Lower leg skin (tissue), 3 donors: Measurements from ENCODE around the gene FZD1.

Source experiments
- POLR2A ChIP-seq, 2 donors: fragments of 450-650 bp; IDR thresholded peaks; one replicate each; pipeline ENCODE4 v1.6.1; 2016 to 2017; ENCODE audit warnings: antibody characterized with exemption in 2 of 2, mild to moderate bottlenecking in 1 of 2, moderate library complexity in 1 of 2
- TF ChIP-seq, protein P1 (sequence below), 3 donors: fragments of 450-650 bp; IDR thresholded peaks; one replicate each; pipeline ENCODE4 v1.5.1; 2016; ENCODE audit warnings: antibody characterized with exemption in 3 of 3, mild to moderate bottlenecking in 3 of 3, moderate library complexity in 2 of 3

DNA sequence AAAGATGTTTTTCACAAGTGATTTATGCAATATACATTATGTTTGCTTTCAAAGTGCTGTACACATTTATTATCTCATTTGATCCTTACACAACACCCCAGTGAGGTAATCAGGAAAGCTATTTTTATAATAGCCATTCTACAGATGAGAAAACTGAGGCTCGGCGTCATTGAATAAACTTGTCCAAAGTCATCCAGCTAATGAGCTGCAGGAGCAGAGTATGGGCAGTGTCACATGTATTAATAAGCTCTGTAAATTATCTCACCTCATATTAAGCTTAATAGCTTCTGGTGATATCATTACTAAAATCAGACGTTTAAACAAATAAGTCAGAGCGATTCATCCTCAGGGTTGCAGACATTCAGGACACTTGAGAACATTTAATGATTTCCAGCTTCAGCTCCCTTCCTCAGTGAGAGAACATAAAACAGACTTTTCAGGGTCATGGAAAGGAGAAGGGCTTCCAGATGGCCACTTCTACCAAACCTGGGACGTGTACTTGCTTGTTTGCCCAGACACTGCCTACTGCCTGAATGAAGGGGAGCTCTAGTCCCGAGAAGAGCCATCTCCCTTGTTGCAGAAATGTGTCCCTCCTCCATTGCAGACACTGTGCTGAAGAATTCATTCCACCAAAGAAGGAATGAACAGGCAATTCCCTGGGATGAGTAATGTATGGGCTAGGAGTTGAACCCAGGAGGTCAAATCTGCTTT, 20.5 kb upstream of the FZD1 start:
- TF ChIP-seq, protein P1, sequence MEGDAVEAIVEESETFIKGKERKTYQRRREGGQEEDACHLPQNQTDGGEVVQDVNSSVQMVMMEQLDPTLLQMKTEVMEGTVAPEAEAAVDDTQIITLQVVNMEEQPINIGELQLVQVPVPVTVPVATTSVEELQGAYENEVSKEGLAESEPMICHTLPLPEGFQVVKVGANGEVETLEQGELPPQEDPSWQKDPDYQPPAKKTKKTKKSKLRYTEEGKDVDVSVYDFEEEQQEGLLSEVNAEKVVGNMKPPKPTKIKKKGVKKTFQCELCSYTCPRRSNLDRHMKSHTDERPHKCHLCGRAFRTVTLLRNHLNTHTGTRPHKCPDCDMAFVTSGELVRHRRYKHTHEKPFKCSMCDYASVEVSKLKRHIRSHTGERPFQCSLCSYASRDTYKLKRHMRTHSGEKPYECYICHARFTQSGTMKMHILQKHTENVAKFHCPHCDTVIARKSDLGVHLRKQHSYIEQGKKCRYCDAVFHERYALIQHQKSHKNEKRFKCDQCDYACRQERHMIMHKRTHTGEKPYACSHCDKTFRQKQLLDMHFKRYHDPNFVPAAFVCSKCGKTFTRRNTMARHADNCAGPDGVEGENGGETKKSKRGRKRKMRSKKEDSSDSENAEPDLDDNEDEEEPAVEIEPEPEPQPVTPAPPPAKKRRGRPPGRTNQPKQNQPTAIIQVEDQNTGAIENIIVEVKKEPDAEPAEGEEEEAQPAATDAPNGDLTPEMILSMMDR (IDR thresholded peaks at IDR 0.05): no peak
- TF ChIP-seq POLR2A (IDR thresholded peaks at IDR 0.05): no peak
